ENCODE measurements around the gene FOXL1.

FOXL1 gene

GRCh38 chr16:86578061-86578599 is at the start of gene FOXL1:
Gene FOXL1, plus strand, starts transcription at chr16:86578549. Its CDS starts 175 bp downstream, at chr16:86578724.
- DNase-seq (ENCODE audit: low read depth), result peak; percentile 51

GRCh38 chr16:86529160-86529559 is 49.2 kb upstream of the FOXL1 start:
- DNase-seq (ENCODE audit: low read depth), result peak; percentile 79

DNA sequence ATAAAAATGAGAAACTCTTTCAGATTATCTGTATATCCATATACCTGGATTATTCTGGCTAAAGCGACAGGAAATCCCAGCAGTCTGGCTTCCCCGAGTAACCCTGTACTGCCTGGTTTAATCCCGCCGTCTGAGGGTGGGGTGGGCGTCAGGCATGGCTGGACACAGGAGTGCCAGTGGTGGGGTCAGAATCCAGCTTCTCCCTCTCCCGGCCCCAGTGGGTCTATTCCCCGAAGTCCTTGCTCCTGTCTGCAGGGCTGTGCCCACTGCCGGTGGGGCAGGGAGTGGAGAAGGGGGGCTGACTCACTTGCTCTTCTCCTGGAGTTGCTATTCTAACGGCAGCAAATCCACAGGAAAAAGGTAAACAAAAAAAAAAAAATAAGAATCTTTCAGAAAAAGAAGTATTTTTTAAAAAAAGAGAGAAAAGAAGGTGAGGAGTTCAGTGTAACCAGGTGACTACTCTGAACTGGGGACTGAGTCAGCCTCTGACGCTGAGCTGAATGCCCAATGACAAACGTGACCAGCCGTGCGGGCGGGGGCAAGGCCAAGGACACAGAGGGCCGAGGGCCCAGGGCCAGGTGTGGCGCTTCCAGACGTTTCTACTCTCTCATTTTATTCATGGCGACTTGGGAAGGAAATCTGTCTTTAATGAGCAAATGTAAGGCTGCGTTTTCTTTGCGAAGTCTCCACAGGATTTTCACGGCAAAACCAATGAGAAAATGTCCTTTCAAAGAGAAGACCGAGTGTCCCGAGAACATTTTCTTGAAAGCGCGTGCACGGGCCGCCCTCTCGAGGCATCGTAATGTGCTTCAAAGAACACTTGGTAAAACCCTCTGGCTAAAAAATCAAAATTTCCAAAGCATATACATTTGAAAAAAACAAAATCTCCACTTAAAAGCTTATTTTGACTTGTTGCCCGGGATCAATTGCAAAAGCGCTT is 47.8 kb upstream of the FOXL1 start:
- no peak for DNase-seq (ENCODE audit: low read depth)

DNA sequence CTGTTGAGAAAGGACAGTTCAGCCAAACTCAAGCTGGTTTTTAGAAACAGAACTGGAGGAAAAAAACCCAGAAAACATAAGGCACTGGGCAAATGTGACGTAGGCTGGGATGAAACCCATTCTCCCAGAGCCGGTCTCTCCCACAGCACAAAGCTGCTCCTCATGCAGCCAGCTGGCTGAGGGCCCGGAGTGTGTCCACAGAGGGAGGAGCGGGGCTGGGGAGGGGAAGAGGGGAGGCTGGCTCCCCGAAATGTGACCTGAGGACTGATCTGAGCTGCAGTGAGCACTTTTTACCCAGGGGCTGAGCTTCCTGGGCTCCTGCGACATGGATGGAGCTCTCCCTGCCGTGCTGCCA is 47.2 kb upstream of the FOXL1 start:
- DNase-seq (ENCODE audit: low read depth), result no peak

DNA sequence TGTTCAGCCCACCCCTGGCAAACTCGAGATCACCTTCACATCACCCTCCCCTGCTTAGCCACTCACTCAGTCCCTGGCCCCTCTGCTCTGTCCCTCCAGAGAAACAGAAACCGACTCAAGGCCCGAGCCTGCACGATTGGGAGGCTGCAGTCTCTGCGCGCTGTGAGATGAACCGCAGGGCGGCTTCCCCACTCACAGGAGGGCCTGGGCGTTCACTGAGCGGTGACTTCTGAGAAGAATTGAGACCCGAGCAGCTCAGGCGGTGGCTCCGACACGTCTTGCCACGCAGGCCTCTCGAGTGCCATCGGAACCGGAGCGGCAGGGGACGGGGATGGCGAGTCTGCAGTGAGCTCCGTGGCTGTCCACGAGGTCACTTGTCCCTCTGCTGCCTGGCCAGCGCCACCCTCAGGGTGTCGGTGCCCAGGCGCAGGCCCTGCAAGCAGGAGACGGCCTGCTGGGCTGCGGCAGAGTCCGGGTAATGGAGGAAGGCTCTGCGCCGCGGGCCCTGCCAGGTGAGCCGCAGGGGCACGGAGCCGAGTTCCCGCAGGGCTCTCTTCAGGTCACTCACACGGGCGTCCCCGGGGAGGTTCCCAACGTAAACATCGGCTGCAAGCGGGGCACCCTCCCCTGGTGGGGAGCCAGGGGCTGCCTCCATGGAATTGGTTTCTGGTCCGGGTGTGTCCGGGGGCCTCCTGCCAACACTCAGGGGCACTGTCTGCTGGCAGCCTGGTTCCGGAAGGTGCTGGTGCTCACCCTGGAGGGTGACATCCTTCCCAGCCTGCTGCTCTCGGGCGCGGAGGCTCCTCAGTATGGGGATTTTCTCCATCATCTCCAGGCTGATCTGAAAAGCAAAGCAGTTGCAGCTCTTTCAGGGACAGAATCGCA is 46.5 kb upstream of the FOXL1 start:
- no peak for DNase-seq (ENCODE audit: low read depth)

GRCh38 chr16:86532526-86532815 is 45.9 kb upstream of the FOXL1 start:
- DNase-seq (ENCODE audit: low read depth), result no peak

- DNase-seq (ENCODE audit: low read depth), result no peak
These were observed 45.3 kb upstream of the FOXL1 start for GRCh38 chr16:86533076-86533475.

DNA sequence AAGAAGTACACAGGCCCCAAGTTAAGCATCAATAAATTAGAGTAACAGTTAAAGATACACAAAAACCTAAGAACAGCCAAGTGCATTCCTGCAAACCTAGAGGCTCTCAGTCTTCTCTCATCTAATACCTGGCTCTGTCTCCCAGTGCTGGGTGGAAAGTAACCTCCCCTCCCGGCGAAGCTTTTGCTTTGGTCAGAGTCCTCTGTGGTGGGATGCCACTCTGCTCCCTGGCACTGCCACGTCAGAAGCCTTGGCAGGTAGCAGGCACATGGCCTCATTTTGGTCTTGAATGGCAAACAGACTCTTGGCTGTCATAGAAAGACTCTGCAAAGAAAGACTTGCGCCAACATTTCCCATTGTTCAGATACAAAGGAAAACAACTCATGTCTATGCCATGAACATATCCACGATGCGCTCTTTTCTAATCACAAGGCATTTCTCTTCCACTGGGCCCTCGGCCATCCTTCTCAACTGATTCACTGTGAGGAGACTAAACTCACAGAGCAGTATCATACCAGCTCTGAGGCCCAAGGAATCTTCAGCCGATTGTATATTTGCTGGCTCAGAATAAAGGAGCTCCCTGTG is 44.5 kb upstream of the FOXL1 start:
- no peak for DNase-seq (ENCODE audit: low read depth)

GRCh38 chr16:86534779-86535615 is 43.4 kb upstream of the FOXL1 start:
- DNase-seq (ENCODE audit: low read depth), result no peak

DNA sequence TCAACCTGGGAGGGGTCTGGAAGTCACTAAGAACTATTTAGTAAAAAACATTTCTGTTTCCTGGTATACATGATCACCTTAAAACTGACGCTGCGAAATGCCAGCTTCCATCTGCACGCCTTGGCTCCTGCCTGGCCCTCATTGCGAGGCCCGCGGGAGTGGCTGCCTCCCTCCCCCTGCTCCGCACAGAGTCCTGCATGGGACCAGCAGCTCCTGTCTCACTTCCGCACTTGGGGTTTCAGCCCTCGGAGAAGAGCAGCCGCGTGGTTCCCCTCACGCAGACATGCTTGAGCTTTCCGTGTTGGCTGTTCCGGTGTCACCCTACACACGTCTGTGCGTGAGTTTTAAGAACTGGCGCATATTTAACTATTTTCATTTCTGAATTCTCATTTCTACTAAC is 41.7 kb upstream of the FOXL1 start:
- DNase-seq (ENCODE audit: low read depth), result no peak

- DNase-seq (ENCODE audit: low read depth), result no peak
These were observed 40.9 kb upstream of the FOXL1 start for GRCh38 chr16:86537486-86537885.

DNA sequence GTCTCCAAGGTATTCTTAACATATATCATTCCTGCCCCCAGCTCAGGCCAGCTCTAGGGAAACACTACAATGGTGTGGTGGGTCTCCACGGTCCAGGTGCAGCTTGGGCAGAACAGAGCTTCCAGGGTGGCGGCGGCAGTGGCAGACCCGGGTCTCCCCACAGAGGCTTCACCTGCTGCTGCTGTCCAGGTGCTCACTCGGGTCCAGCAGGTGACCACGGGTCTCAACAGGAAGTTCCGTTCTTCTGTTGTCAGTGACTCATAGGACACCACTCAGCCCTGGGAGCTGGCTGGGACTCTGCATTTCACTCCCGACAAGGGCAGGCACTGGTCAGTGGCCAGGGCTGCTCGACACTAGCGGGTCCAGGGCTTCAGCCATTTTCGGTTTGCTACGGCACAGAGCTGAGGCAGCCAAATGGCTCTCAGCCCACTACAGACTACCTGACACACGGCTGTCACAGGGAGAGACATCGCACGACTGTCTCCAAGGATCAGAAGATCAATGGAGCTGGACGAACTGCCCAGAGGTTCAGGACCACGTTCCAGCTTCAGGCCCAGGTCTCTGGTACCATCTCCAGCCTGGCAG is 40.1 kb upstream of the FOXL1 start:
- DNase-seq (ENCODE audit: low read depth), result no peak

DNA sequence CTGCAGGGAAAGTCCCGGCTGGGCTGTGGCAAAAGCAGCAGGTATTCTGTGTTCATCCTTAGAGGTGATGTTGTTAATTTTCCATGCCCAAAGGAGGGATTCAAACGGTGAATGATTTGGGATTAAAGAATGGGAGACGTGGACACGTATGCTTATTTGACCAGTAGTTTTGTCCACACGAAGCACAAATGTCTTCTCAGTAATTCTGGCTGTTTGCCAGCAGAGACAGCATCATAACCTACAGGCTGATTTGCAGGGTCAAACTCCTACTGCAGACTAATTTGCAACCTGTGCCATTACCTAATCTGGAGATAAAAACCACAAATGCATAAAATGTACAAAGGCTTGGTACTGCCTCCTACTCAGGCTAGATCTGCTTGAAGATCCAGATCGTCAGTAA is 37.5 kb upstream of the FOXL1 start:
- DNase-seq (ENCODE audit: low read depth), result no peak

- no peak for DNase-seq (ENCODE audit: low read depth)
These were observed 36.8 kb upstream of the FOXL1 start for GRCh38 chr16:86541560-86541959.

GRCh38 chr16:86542756-86543750 is 35.3 kb upstream of the FOXL1 start:
- DNase-seq (ENCODE audit: low read depth), result no peak

- DNase-seq (ENCODE audit: low read depth), result no peak
These were observed 32.9 kb upstream of the FOXL1 start for GRCh38 chr16:86545481-86545880.

DNA sequence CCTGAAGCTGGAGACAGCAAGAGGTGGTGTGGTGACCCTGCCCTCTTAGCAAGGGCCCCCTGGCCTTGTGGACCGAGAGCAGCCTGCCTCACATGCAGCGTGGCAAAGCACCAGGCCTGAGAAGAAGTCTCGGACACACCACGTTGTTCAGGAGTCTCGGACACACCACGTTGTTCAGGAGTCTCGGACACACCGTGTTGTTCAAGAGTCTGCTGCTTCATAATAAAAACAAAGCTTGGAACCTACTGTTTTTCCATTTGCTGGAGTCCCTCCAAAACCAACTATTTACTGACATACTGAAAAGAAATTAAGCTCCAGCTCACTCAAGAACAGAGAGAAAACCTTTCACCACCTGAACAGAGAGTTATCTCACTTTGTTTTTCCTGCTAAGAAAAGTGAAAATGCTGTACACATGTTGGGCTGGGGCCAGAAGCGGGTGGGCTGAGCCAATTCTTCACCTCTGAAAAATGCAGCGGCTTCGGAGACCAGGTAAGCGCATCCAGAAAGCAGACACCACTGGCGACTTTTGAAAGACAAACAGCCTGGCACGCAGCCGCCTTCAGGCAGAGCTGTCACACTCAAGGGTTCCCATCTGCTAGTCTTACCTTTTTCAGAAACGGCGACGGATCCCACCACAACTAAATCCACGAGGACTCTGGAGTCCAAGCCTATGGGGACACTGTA is 32.3 kb upstream of the FOXL1 start:
- DNase-seq (ENCODE audit: low read depth), result no peak

- no peak for DNase-seq (ENCODE audit: low read depth)
These were observed 31.7 kb upstream of the FOXL1 start for GRCh38 chr16:86546638-86547013.

- no peak for DNase-seq (ENCODE audit: low read depth)
These were observed 31.1 kb upstream of the FOXL1 start for GRCh38 chr16:86547286-86547685.
